PFSK-1 (cell line): Measurements from ENCODE around the gene PMPCA.

ENCODE experiments used
- FOXP2 ChIP-seq: optimal IDR thresholded peaks from 2 replicates; pipeline ENCODE3; 2011; ENCODE audit warnings: borderline replicate concordance, control low read depth, inconsistent platforms; ENCODE audit not compliant: insufficient read depth; ENCODE audit errors: extremely low read length, extremely low read depth
- POLR2AphosphoS5 ChIP-seq: IDR thresholded peaks from 2 replicates; pipeline ENCODE4 v1.6.1; 2012; ENCODE audit warnings: low read depth, mild to moderate bottlenecking, control low read depth, low read length, moderate library complexity
- SIN3A ChIP-seq: IDR thresholded peaks from 2 replicates; pipeline ENCODE4 v1.6.1; 2012; ENCODE audit warnings: mild to moderate bottlenecking, low read length, moderate library complexity, borderline replicate concordance; ENCODE audit not compliant: insufficient read depth
- TAF1 ChIP-seq: IDR thresholded peaks from 2 replicates; pipeline ENCODE4 v1.6.1; 2012; ENCODE audit warnings: low read length, control low read depth, borderline replicate concordance; ENCODE audit not compliant: insufficient read depth
- TF ChIP-seq, protein P1 (sequence below), 2 experiments: IDR thresholded peaks; 2 replicates each; pipeline versions ENCODE4 v1.6.1 to v1.8.0; 2011 to 2012; ENCODE audit warnings: low read depth in 2 of 2, low read length in 2 of 2, control low read depth in 1 of 2, inconsistent platforms in 1 of 2, mild to moderate bottlenecking in 1 of 2, moderate library complexity in 1 of 2; ENCODE audit not compliant: insufficient read depth in 1 of 2

PMPCA gene

DNA sequence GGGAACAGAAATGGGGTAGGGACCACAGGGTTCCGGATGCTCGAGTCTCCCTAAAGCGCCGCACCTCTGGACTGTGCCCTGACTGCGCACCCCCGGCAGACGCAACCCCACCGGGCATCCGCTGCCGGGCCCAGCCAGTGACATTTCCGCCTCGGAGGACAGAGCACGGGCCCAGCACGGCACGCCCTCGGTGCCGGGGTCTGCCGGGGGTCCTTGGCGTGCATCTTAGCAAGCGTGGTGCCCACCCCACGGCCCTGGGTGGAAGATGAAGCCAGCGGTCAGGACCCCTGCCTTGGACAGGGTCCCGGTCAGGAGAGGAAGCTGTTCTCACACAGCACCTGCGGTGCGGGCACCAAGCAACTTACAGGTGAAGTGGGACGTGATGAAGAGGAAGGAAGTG, 22.1 kb downstream of the PMPCA start:
- TF ChIP-seq, protein P1, sequence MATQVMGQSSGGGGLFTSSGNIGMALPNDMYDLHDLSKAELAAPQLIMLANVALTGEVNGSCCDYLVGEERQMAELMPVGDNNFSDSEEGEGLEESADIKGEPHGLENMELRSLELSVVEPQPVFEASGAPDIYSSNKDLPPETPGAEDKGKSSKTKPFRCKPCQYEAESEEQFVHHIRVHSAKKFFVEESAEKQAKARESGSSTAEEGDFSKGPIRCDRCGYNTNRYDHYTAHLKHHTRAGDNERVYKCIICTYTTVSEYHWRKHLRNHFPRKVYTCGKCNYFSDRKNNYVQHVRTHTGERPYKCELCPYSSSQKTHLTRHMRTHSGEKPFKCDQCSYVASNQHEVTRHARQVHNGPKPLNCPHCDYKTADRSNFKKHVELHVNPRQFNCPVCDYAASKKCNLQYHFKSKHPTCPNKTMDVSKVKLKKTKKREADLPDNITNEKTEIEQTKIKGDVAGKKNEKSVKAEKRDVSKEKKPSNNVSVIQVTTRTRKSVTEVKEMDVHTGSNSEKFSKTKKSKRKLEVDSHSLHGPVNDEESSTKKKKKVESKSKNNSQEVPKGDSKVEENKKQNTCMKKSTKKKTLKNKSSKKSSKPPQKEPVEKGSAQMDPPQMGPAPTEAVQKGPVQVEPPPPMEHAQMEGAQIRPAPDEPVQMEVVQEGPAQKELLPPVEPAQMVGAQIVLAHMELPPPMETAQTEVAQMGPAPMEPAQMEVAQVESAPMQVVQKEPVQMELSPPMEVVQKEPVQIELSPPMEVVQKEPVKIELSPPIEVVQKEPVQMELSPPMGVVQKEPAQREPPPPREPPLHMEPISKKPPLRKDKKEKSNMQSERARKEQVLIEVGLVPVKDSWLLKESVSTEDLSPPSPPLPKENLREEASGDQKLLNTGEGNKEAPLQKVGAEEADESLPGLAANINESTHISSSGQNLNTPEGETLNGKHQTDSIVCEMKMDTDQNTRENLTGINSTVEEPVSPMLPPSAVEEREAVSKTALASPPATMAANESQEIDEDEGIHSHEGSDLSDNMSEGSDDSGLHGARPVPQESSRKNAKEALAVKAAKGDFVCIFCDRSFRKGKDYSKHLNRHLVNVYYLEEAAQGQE (IDR thresholded peaks at IDR 0.05; ENCODE audit: insufficient read depth in 1 of 2, low read depth in 2 of 2, low read length in 2 of 2), result no peak
- TF ChIP-seq FOXP2, result no peak
- no peak for TF ChIP-seq SIN3A
- no peak for TF ChIP-seq TAF1
- no peak for TF ChIP-seq POLR2AphosphoS5

DNA sequence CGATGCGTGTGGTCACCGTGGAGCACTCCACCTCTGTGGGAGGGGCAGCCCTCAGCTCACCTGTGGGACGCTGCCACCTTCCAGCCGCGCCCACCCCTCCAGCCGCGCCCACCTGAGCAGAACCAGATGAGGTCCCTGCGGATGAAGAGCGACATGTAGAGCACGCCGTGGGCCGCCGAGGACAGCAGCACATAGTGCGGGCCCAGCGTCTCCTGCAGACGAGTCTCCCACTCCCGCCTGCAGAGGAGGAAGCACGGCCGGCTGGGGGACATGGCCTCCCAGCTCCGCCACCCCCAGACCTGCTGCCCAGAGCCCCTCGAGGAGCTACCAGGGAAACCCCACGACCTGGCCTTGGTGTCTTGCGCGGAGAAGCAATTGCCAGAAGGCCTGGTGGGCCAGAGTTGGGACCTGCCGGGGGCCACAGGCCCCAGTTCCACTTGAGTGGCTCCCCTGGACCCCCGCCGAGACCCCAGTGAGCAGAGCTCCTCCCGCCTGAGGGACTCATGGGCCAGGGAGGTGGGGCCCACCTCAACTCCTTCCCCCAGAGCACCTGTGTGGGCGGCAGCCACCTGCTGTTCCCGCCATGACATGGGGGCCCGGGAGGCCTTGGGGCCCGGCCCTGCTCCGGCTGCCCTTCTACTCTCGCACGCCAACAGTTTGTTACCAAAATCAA, 22.7 kb downstream of the PMPCA start:
- TF ChIP-seq TAF1, result no peak
- no peak for TF ChIP-seq POLR2AphosphoS5
- TF ChIP-seq, protein P1 (IDR thresholded peaks at IDR 0.05; ENCODE audit: insufficient read depth in 1 of 2, low read depth in 2 of 2, low read length in 2 of 2), result no peak
- TF ChIP-seq SIN3A, result no peak
- no peak for TF ChIP-seq FOXP2

DNA sequence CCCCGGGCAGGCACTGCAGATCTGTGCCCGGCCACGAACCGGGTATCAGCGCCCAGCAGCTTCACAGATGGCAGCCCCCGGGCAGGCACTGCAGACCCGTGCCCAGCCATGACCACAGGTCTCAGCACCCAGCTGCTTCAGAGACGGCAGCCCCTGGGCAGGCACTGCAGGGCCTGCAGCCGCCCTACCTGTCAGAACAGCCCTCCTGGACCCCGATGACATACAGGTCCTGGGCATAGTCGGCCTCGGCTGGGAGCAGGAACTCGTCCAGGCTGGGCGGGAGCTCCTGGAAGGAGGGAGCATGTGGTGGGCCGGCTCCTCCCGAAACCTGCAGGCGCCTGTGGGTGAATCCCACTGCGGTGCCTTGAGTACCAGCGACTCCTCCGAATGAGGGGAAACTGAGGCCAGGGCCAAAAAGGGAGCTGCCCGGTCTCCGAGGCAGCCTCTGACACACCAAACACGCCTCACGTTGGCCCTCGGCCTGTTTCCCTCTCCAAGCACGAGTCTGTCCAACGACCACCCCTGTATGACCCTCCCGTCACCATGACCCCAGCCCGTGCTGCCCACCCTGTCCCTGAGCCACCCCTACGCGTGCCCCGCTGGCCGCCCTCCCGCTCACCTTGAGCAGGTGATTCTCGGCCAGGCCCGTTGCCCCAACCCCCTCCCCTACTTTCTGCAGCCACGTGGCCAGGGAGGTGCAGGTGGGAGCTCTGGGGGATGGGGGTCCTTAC, 23.6 kb downstream of the PMPCA start:
- TF ChIP-seq POLR2AphosphoS5 (no peak), SIN3A (no peak), TAF1 (no peak), FOXP2 (no peak)
- TF ChIP-seq, protein P1 (IDR thresholded peaks at IDR 0.05; ENCODE audit: insufficient read depth in 1 of 2, low read depth in 2 of 2, low read length in 2 of 2), result no peak

DNA sequence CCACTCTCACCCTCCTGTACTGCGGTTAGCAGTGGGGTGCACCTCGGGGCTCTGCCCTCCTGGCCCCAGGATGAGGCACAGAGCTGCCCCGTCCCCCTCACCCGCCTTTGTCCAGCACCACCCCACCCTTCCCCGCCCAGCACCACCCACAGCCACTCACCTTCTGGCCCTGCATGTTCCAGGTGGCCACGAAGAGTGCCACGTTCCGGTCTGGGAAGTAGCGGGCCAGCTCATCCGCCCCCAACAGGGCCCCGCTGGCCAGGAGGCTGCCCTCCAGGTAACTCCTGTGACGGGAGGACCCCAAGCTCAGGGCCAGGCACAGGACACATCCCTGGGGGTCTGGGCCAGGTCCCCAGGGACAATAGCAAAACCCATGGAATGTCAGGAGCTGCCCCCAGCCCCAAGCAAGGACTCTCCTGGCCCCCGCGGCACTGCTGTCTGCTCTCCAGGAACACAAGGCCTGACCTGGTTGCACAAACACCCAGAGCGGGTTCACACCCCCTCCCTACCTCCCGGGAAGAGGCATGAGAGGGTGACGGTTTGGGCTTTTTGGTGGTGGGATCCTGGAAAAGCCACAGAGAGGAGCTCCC, 24.2 kb downstream of the PMPCA start:
- no peak for TF ChIP-seq TAF1

DNA sequence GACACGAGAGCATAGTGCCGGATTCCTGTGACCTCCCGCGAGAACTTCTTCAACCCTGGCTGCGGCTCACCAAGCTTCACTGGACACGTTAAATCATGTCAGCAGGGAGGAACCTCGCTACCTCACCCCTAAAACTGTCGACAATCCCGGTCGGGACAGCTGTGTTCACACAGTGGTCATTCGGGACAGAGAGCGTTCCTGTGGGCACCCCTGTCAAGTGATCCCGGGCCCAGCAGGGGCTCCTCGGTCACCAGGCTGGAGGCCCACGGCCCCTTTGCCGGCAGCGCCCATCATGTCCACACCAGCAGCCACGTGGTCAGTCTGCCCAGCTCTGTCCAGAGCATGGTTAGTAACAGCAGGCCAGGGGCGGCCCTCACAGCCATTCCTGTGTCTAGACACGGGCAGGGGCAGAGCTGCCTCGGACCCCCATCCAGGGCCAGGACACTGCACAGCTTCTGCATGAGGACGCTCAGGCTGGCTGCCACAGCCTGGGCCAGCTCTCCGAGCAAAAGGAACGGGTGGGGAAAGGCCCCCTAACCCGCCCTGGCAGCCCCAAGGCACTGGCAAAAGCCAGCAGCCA, 25.7 kb downstream of the PMPCA start:
- TF ChIP-seq TAF1 (no peak), SIN3A (no peak), FOXP2 (no peak), POLR2AphosphoS5 (no peak)
- TF ChIP-seq, protein P1 (IDR thresholded peaks at IDR 0.05; ENCODE audit: insufficient read depth in 1 of 2, low read depth in 2 of 2, low read length in 2 of 2), result no peak
